DMS79 treated with DMSO at 0.1 percent for 48 hours (cell line): ENCODE results near the gene DUSP16.
"Not testable (repeated sequence)": the region's sequence is repeated elsewhere in the genome, so short reads cannot be mapped to it uniquely, and the experiment has no call there.

ENCODE experiments used
- DNase-seq: peaks from one replicate; lab custom pipeline; 2025; lab: John Stamatoyannopoulos, UW

Gene DUSP16

GRCh38 chr12:12521888-12522287 lies 40.8 kb downstream of the DUSP16 start:
- no peak for DNase-seq

GRCh38 chr12:12521044-12521485 lies 41.6 kb downstream of the DUSP16 start:
- no peak for DNase-seq

- no peak for DNase-seq
Observed at GRCh38 chr12:12520273-12520672, 42.4 kb downstream of the DUSP16 start.

- no peak for DNase-seq
Observed at GRCh38 chr12:12519354-12519998, 43.2 kb downstream of the DUSP16 start.

- no peak for DNase-seq
Observed at GRCh38 chr12:12518919-12519318, 43.7 kb downstream of the DUSP16 start.

GRCh38 chr12:12518464-12518845 lies 44.2 kb downstream of the DUSP16 start:
- DNase-seq: no peak

GRCh38 chr12:12513416-12514006 lies 49.2 kb downstream of the DUSP16 start:
- DNase-seq: no peak

- no peak for DNase-seq
Observed at GRCh38 chr12:12511895-12512711, 50.6 kb downstream of the DUSP16 start.

- DNase-seq: no peak
Observed at GRCh38 chr12:12511021-12511783, 51.5 kb downstream of the DUSP16 start.

GRCh38 chr12:12510551-12510950 lies 52.1 kb downstream of the DUSP16 start:
- DNase-seq: no peak

- DNase-seq: no peak
Observed at GRCh38 chr12:12510141-12510540, 52.5 kb downstream of the DUSP16 start.

GRCh38 chr12:12508612-12509011 lies 54.1 kb downstream of the DUSP16 start:
- no peak for DNase-seq

GRCh38 chr12:12507121-12507520 lies 55.5 kb downstream of the DUSP16 start:
- DNase-seq: no peak

GRCh38 chr12:12506496-12506890 lies 56.2 kb downstream of the DUSP16 start:
- DNase-seq: no peak

- DNase-seq: no peak
Observed at GRCh38 chr12:12505544-12506495, 56.8 kb downstream of the DUSP16 start.

- no peak for DNase-seq
Observed at GRCh38 chr12:12503384-12504078, 59.1 kb downstream of the DUSP16 start.

GRCh38 chr12:12502815-12503151 lies 59.9 kb downstream of the DUSP16 start:
- no peak for DNase-seq

- not testable (repeated sequence) for DNase-seq
Observed at GRCh38 chr12:12502130-12502814, 60.4 kb downstream of the DUSP16 start.

- DNase-seq: no peak
Observed at GRCh38 chr12:12501121-12501520, 61.5 kb downstream of the DUSP16 start.
